AG10803 (cell line): ENCODE measurements around the gene PLEKHO1.

Source experiments
- DNase-seq: peaks from one replicate; pipeline ENCODE4 v3.0.0; 2010; ENCODE audit warnings: low read depth
- H3K4me3 ChIP-seq: 2 replicates; pipeline ENCODE4 v1.5.1; 2011; ENCODE audit warnings: mild to moderate bottlenecking, low read length, control low read depth
- TF ChIP-seq, protein P1 (sequence below): conservative IDR thresholded peaks from 2 replicates; pipeline ENCODE4 v1.5.1; 2011; ENCODE audit warnings: mild to moderate bottlenecking, low read length, control low read depth, inconsistent platforms

PLEKHO1 gene

DNA sequence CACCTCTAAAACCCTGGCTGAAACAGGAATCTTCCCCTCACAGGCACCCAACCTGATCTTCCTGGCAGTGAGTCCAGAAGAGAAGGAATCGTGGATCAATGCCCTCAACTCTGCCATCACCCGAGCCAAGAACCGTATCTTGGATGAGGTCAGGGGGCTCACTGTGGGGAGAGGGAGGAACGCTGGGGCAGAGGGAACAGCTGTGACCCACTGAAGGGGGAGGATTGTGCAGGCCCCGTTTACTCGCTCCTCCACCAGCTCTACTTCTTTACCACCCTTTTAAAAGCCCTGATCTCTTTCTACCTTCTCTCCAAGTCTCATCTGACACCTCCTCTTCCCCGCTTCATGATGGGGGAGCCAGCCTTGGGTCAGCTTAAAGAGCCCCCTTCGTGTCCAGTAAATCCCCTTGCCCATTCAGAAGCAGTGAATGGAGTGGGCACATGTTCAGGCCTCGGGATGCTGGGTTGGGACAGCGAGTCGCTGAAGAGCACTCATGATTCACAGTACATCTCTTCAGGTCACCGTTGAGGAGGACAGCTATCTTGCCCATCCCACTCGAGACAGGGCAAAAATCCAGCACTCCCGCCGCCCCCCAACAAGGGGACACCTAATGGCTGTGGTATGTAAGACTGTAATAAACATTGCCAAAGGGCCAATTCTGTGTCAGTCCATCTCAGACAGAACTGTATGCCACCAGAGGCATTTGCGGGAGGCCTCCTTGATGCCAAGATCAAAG, 7.3 kb downstream of the PLEKHO1 start:
- no peak overlapping the region for H3K4me3 ChIP-seq
- TF ChIP-seq, protein P1, sequence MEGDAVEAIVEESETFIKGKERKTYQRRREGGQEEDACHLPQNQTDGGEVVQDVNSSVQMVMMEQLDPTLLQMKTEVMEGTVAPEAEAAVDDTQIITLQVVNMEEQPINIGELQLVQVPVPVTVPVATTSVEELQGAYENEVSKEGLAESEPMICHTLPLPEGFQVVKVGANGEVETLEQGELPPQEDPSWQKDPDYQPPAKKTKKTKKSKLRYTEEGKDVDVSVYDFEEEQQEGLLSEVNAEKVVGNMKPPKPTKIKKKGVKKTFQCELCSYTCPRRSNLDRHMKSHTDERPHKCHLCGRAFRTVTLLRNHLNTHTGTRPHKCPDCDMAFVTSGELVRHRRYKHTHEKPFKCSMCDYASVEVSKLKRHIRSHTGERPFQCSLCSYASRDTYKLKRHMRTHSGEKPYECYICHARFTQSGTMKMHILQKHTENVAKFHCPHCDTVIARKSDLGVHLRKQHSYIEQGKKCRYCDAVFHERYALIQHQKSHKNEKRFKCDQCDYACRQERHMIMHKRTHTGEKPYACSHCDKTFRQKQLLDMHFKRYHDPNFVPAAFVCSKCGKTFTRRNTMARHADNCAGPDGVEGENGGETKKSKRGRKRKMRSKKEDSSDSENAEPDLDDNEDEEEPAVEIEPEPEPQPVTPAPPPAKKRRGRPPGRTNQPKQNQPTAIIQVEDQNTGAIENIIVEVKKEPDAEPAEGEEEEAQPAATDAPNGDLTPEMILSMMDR: no peak
- peak; percentile 43 for DNase-seq

DNA sequence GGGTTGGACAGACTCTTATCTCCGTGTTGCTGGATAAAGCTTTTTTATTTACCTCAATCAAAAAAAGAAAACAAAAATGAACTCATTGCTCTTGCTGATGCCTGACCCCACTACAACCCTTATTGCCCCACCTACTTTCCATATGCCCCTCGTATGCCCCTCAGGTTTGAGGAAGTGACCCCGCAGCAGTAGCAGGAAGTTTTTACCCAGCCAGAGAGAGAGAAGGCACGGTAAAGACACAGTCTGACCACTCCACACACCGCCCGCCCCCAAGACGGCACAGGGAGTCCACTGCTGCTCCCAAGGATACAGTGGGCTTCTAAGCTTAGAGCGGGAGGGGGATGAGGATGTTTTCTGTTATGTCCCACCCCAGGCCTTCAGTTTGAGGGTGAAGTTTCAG, 9.8 kb downstream of the PLEKHO1 start:
- no peak for DNase-seq
- no peak overlapping the region for H3K4me3 ChIP-seq
- TF ChIP-seq, protein P1: no peak

DNA sequence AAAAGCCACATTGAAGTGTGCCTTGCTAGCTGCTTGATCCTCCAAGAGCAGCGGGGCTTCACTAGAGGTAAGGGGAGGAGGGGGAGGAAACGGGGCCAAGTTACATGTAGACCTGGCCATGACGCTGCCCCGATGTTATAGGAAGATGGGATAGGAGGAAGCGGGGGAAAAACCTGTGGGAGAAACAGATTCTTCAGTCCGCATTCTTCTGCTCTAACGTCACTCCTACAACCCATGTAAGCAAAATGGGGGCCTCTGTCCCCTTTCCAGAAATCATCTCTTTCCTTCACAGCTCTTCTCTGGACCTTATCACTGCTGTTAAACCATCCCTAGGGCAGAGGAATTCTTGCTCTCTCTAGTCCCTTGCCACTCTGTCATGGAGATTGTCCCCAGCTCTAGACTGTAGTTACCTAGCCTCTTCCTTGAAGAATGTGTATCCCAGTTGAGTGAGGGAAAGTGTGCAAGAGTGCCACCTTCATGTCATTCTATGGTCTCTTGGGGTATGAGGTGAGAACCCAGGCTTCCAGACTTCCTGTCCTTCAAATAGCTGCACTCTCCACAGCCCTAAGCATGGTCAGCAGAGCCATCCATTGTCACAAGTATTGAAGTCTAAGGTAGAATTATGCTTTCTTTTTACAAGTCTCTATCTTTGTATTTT, 11.4 kb downstream of the PLEKHO1 start:
- TF ChIP-seq, protein P1: no peak
- DNase-seq: no peak
- H3K4me3 ChIP-seq: no peak overlapping the region

DNA sequence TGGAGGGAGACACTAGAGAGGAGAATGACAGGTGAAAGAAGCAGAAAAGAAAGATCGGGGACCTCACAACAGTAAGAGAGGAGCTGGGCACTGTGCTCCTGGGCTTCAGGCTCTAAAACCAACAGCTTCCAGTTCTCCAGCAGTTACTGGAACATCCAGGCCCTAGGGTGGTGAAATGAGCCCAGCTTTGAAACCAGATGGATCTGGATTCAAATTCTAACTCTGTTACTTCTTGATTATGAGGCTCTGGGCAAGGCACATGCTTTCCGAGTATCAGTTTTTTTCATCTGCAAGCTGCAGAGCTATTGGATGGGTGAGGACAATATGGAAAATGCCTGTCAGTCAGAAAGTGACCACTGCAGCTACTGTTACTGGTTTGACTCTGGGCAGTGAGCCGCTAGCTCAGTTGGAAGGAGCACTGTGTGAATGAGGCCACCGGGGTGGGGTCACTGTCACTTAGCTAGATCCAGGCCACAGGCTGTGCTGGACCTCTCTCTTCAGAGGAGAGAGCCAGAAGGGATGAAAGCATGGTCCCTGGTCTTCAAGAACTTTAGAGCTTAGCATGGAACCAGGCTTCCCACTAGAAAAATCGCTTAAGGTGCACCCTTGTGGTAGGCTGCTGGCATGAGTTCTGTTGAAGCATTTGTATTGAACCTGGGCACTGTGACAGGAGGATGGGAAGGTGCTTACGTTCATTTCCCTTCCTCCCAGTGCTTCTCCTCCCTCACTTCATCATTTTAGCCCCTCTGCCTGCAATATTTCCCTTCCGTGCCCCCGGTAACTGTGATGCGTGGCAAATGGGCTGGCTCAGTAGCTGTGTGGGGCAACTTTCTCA, 12.2 kb downstream of the PLEKHO1 start:
- DNase-seq: no peak

DNA sequence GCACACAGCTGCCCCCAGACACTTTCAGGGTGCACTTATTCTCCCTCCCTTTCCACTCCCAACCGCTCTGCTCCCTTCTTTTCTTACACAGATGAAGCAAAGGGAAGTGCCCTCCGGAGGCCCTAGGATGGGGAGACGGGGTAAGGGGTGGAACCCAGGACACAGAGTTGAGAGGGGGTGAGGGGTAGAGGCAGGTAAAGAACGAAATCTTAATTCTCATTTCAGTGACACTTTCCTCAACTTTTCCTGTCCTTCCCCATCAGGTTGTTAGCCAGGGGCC, 12.8 kb downstream of the PLEKHO1 start:
- DNase-seq: no peak
- H3K4me3 ChIP-seq: peak overlapping the region; percentile 45
- TF ChIP-seq, protein P1: no peak

More for the DNA sequence above, 12.2 kb downstream of the PLEKHO1 start:
- TF ChIP-seq, protein P1: no peak
- H3K4me3 ChIP-seq: peak overlapping the region; percentile 45

DNA sequence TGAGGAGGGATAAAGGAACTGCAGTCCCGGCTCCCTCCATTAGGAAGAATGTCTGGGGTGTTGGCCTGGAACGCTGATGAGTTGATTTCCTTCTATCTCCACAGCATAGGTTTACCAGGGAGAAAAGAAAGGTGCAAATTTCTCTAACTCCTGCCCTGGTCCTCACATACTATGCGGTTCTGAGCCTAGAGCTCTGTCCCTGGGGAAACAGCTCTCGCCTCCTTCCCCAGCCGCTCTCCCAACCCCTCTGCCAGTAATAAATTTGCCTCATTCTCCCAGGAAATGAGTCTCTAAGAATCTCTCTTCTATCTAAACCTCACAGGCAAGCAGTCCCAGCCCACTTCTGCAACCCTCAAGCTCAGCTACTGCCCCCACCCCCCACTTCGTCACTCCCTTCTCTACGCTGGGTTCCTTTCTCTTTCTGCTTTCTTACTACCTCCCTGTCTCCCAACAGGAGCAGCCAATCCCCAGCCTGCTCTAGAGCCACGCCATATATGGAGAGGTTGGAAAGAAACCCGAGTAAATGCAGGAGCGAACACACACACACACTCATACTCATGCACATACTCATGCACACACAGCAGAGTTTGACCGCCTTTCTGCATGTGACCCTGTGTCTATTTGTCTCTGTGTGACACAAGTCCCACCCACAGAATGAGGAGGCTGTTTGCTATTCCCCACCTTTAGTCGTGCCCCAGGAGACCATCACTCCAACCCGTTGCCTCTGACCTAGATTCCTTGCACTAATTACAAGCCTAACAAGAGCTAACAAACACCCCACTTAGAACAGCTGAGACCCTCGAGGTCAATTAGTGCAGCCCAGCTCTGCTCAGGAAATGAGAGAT, 13.4 kb downstream of the PLEKHO1 start:
- peak; percentile 99 for DNase-seq
- TF ChIP-seq, protein P1: peak; percentile 39
- peak overlapping the region; percentile 45 for H3K4me3 ChIP-seq
